Fibroblast of lung (primary cell): Measurements from ENCODE around the gene GABBR2. TPM values are rescaled to one million over a fixed set of nuclear protein-coding genes. Genes with fewer than 3 reads are reported as not detected.

Experiments
- DNase-seq, 2 donors: peaks; one replicate each; pipeline versions ENCODE4 v3.0.0 to v3.0.0-alpha.2; 2010; ENCODE audit warnings: low read depth in 2 of 2
- H2AFZ ChIP-seq: 2 replicates; pipeline ENCODE4 v1.5.1; 2012; ENCODE audit warnings: low read length, control low read depth, inconsistent platforms
- H3K27ac ChIP-seq: 2 replicates; pipeline ENCODE4 v1.5.1; 2011; ENCODE audit warnings: low read length, control low read depth; ENCODE audit not compliant: insufficient read depth
- H3K27me3 ChIP-seq: 2 replicates; pipeline ENCODE4 v1.5.1; 2011; ENCODE audit warnings: mild to moderate bottlenecking, low read length; ENCODE audit not compliant: control insufficient read depth, insufficient read depth
- H3K36me3 ChIP-seq: 2 replicates; pipeline ENCODE4 v1.5.1; 2011; ENCODE audit warnings: low read length; ENCODE audit not compliant: control insufficient read depth, insufficient read depth
- H3K4me1 ChIP-seq: 2 replicates; pipeline ENCODE4 v1.5.1; 2011; ENCODE audit warnings: low read length; ENCODE audit not compliant: control insufficient read depth, insufficient read depth; ENCODE audit errors: extremely low read depth
- H3K4me2 ChIP-seq: 2 replicates; pipeline ENCODE4 v1.5.1; 2011; ENCODE audit warnings: low read length, control low read depth; ENCODE audit not compliant: insufficient read depth; ENCODE audit errors: extremely low read depth
- H3K4me3 ChIP-seq, 4 experiments: fragments of 200-600 bp in 1 of 4; sonication (generic) in 1 of 4; replicated peaks in 1 of 4; 2 replicates each; pipeline ENCODE4 v1.5.1; 2011 to 2016; ENCODE audit warnings: low read length in 4 of 4, low read depth in 3 of 4, mild to moderate bottlenecking in 3 of 4, control low read depth in 2 of 4, inconsistent platforms in 1 of 4, mixed read lengths in 1 of 4; ENCODE audit not compliant: insufficient read depth in 1 of 4; ENCODE audit errors: control extremely low read depth in 1 of 4
- H3K79me2 ChIP-seq: 2 replicates; pipeline ENCODE4 v1.5.1; 2012; ENCODE audit warnings: mild to moderate bottlenecking, low read length, inconsistent platforms; ENCODE audit not compliant: control insufficient read depth, insufficient read depth
- H3K9ac ChIP-seq: 2 replicates; pipeline ENCODE4 v1.5.1; 2011; ENCODE audit warnings: mild to moderate bottlenecking, low read length, control low read depth; ENCODE audit not compliant: insufficient read depth
- H3K9me3 ChIP-seq: 2 replicates; pipeline ENCODE4 v1.5.1; 2012; ENCODE audit warnings: low read depth, low read length; ENCODE audit not compliant: control insufficient read depth, insufficient read depth
- H4K20me1 ChIP-seq: 2 replicates; pipeline ENCODE4 v1.5.1; 2011; ENCODE audit warnings: low read length; ENCODE audit not compliant: control insufficient read depth, insufficient read depth; ENCODE audit errors: extremely low read depth
- EZH2 ChIP-seq: IDR thresholded peaks from 2 replicates; pipeline ENCODE4 v1.5.1; 2012; ENCODE audit warnings: low read length, control low read depth, mild to moderate bottlenecking; ENCODE audit errors: missing control alignments
- polyA plus RNA-seq, 2 donors: library from polyadenylated mRNA; depleted of rRNA in 1 of 2; stranded (reverse) in 1 of 2; unstranded in 1 of 2; fragments of >200 nt; gene quantifications; 2 replicates each; pipeline ENCODE4 v1.2.1, GENCODE V29; 2011 to 2012; ENCODE audit warnings: missing spikeins in 1 of 2
- total RNA-seq: library from RNA; depleted of rRNA; stranded (reverse); fragments of >200 nt; gene quantifications from 2 replicates; pipeline ENCODE4 v1.2.1, GENCODE V29; 2014
- TF ChIP-seq, protein P1 (sequence below), 2 donors: IDR thresholded peaks in 1 of 2; conservative IDR thresholded peaks in 1 of 2; 1 replicate in 1 of 2; 2 replicates in 1 of 2; pipeline ENCODE4 v1.5.1; 2011 to 2012; ENCODE audit warnings: low read length in 2 of 2, control low read depth in 1 of 2, inconsistent platforms in 1 of 2, low read depth in 1 of 2, mild to moderate bottlenecking in 1 of 2

Gene GABBR2
- total and polyA plus RNA-seq, 2 donors (not counting 1 experiment from before 2014, with no cell fraction given), result 0.32 to 0.33 TPM

DNA sequence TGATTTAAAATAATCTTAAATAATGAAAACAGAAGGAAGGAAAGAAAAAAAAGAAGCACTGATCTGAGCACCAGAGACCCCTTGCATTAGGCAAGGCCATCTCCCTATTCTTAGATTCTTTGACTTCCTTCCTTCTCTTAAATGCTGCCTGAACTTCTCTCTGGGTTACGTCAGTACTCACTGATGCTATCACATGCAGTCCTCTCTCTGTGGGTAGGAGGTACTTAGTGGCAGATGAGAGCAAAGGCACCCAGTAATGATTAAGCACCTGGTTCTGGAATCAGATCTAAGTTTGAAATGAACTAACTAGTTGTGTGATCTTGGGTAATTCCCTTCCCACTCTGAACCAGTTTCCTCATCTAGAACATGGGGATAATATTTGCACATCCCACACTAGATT lies 343.0 kb downstream of the GABBR2 start:
- Histone ChIP-seq H3K9me3 (no peaks in the 10 kb centered on the region), H3K4me3 (no peak overlapping the region), H2AFZ (no peak overlapping the region), H3K36me3 (no peaks in the 10 kb centered on the region), H3K79me2 (no peaks in the 10 kb centered on the region), H4K20me1 (no peaks in the 10 kb centered on the region), H3K27ac (no peak overlapping the region), H3K27me3 (no peaks in the 10 kb centered on the region), H3K4me2 (no peak overlapping the region), H3K9ac (no peak overlapping the region), H3K4me1 (no peaks in the 10 kb centered on the region)
- no peak for DNase-seq
- TF ChIP-seq, protein P1, sequence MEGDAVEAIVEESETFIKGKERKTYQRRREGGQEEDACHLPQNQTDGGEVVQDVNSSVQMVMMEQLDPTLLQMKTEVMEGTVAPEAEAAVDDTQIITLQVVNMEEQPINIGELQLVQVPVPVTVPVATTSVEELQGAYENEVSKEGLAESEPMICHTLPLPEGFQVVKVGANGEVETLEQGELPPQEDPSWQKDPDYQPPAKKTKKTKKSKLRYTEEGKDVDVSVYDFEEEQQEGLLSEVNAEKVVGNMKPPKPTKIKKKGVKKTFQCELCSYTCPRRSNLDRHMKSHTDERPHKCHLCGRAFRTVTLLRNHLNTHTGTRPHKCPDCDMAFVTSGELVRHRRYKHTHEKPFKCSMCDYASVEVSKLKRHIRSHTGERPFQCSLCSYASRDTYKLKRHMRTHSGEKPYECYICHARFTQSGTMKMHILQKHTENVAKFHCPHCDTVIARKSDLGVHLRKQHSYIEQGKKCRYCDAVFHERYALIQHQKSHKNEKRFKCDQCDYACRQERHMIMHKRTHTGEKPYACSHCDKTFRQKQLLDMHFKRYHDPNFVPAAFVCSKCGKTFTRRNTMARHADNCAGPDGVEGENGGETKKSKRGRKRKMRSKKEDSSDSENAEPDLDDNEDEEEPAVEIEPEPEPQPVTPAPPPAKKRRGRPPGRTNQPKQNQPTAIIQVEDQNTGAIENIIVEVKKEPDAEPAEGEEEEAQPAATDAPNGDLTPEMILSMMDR (conservative IDR thresholded peaks at IDR 0.05 in 1 of 2, IDR thresholded peaks at IDR 0.05 in 1 of 2; ENCODE audit: low read depth in 1 of 2, low read length in 2 of 2), result no peak
- TF ChIP-seq EZH2, result no peak

DNA sequence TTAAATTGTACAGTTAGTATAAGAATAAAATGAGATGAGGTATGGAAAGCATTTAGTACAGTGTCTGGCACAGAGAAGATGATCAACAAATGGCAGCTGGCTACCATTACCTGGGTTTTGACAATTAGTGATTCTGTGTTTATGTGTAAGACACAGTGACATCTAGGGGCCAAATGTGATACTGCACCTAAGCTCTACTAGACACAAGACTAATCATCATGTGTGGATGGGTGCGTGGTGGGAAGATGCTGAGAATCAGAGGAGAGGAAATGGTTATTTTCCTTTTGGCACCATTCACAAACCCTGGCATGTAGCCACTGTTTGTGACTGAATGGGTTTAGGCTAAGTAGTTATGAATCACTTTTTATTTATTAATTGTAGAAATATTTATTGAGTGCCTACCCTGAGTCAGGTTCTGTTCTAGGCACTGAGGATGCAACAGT lies 343.5 kb downstream of the GABBR2 start:
- no peak overlapping the region for H3K4me3 ChIP-seq
- no peaks in the 10 kb centered on the region for H3K4me1 ChIP-seq
- H3K36me3 ChIP-seq, result no peaks in the 10 kb centered on the region
- H3K79me2 ChIP-seq, result no peaks in the 10 kb centered on the region
- H4K20me1 ChIP-seq, result no peaks in the 10 kb centered on the region
- H3K27me3 ChIP-seq, result no peaks in the 10 kb centered on the region
- no peaks in the 10 kb centered on the region for H3K9me3 ChIP-seq
- DNase-seq, result peak; percentile 15 to 53
- H2AFZ ChIP-seq, result no peak overlapping the region
- H3K27ac ChIP-seq, result no peak overlapping the region
- TF ChIP-seq EZH2, result no peak
- TF ChIP-seq, protein P1 (conservative IDR thresholded peaks at IDR 0.05 in 1 of 2, IDR thresholded peaks at IDR 0.05 in 1 of 2; ENCODE audit: low read depth in 1 of 2, low read length in 2 of 2), result peak; percentile 47 to 64
- H3K9ac ChIP-seq, result no peak overlapping the region
- no peak overlapping the region for H3K4me2 ChIP-seq

- no peak for TF ChIP-seq EZH2
- TF ChIP-seq, protein P1 (conservative IDR thresholded peaks at IDR 0.05 in 1 of 2, IDR thresholded peaks at IDR 0.05 in 1 of 2; ENCODE audit: low read depth in 1 of 2, low read length in 2 of 2), result no peak
- no peak overlapping the region for H2AFZ ChIP-seq
Observed at GRCh38 chr9:98364086-98364485, 344.6 kb downstream of the GABBR2 start.

More at GRCh38 chr9:98364086-98364485, 344.6 kb downstream of the GABBR2 start:
- Histone ChIP-seq H3K36me3 (no peaks in the 10 kb centered on the region), H3K79me2 (no peaks in the 10 kb centered on the region), H3K4me1 (no peaks in the 10 kb centered on the region), H3K4me3 (no peak overlapping the region), H4K20me1 (no peaks in the 10 kb centered on the region), H3K9me3 (no peaks in the 10 kb centered on the region), H3K27ac (no peak overlapping the region), H3K4me2 (no peak overlapping the region), H3K9ac (no peak overlapping the region), H3K27me3 (no peaks in the 10 kb centered on the region)
- DNase-seq, result no peak
